ENCODE measurements around the gene SPAG16. TPM values are rescaled to one million over a fixed set of nuclear protein-coding genes. Genes with fewer than 3 reads are reported as not detected.

Gene SPAG16
- total RNA-seq, 1 experiment from 2014 or later: 0.30 TPM

- Histone ChIP-seq H3K4me2 (ENCODE audit: low read length) (no peak overlapping the region), H2AFZ (ENCODE audit: low read depth, low read length, poor library complexity, severe bottlenecking) (no peak overlapping the region), H3K9me2 (ENCODE audit: insufficient read depth) (no peaks in the 10 kb centered on the region), H3K4me1 (ENCODE audit: control insufficient read depth in 1 of 2, insufficient read depth in 2 of 2, low read length in 2 of 2) (no peaks in the 10 kb centered on the region), H3K9me3 (ENCODE audit: control insufficient read depth in 1 of 2, insufficient read depth in 1 of 2, low read depth in 1 of 2, low read length in 2 of 2) (no peaks in the 10 kb centered on the region), H3K79me2 (ENCODE audit: insufficient read depth, low read length) (no peaks in the 10 kb centered on the region), H4K20me1 (ENCODE audit: insufficient read depth) (no peaks in the 10 kb centered on the region), H3K27ac (ENCODE audit: low read depth, low read length) (no peak overlapping the region), H3K27me3 (ENCODE audit: insufficient read depth, low read length) (no peaks in the 10 kb centered on the region), H3K9ac (ENCODE audit: low read length) (no peak overlapping the region), H3K4me3 (replicated peaks in 1 of 2; ENCODE audit: low read depth in 1 of 2, low read length in 2 of 2) (no peak overlapping the region), H3K36me3 (ENCODE audit: control insufficient read depth in 1 of 2, insufficient read depth in 2 of 2, low read length in 2 of 2) (no peaks in the 10 kb centered on the region)
- no TSS peak for BruUV-seq (replicated peaks)
- ATAC-seq: no peak
- ChIA-PET CTCF (no interaction called here), POLR2A (no interaction called here), RAD21 (ENCODE audit: low non-redundant PET in 1 of 2, low total read pairs in 2 of 2, uncharacterized antibody in 2 of 2, unreplicated experiment in 2 of 2) (no interaction called here)
- intact Hi-C loops (cut with micrococcal nuclease): no loop called here
- no peak for DNase-seq (ENCODE audit: low read depth, low spot score)
- no peak for TF ChIP-seq JUND (IDR thresholded peaks at IDR 0.05)
- no peak for TF ChIP-seq RAD21 (IDR thresholded peaks at IDR 0.05; ENCODE audit: low read depth)
- TF ChIP-seq EZH2phosphoT487 (IDR thresholded peaks at IDR 0.05; ENCODE audit: borderline replicate concordance): no peak
- no peak for TF ChIP-seq ELF1 (IDR thresholded peaks at IDR 0.05; ENCODE audit: borderline replicate concordance, low read depth)
- TF ChIP-seq, protein P1, sequence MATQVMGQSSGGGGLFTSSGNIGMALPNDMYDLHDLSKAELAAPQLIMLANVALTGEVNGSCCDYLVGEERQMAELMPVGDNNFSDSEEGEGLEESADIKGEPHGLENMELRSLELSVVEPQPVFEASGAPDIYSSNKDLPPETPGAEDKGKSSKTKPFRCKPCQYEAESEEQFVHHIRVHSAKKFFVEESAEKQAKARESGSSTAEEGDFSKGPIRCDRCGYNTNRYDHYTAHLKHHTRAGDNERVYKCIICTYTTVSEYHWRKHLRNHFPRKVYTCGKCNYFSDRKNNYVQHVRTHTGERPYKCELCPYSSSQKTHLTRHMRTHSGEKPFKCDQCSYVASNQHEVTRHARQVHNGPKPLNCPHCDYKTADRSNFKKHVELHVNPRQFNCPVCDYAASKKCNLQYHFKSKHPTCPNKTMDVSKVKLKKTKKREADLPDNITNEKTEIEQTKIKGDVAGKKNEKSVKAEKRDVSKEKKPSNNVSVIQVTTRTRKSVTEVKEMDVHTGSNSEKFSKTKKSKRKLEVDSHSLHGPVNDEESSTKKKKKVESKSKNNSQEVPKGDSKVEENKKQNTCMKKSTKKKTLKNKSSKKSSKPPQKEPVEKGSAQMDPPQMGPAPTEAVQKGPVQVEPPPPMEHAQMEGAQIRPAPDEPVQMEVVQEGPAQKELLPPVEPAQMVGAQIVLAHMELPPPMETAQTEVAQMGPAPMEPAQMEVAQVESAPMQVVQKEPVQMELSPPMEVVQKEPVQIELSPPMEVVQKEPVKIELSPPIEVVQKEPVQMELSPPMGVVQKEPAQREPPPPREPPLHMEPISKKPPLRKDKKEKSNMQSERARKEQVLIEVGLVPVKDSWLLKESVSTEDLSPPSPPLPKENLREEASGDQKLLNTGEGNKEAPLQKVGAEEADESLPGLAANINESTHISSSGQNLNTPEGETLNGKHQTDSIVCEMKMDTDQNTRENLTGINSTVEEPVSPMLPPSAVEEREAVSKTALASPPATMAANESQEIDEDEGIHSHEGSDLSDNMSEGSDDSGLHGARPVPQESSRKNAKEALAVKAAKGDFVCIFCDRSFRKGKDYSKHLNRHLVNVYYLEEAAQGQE (IDR thresholded peaks at IDR 0.05; ENCODE audit: low read depth): no peak
- TF ChIP-seq ZFX (IDR thresholded peaks at IDR 0.05): no peak
- TF ChIP-seq ATF3 (IDR thresholded peaks at IDR 0.05): no peak
- no peak for TF ChIP-seq SP1 (IDR thresholded peaks at IDR 0.05; ENCODE audit: low read depth)
- TF ChIP-seq EGR1 (IDR thresholded peaks at IDR 0.05; ENCODE audit: low read depth): no peak
- TF ChIP-seq TCF7L2 (IDR thresholded peaks at IDR 0.05; ENCODE audit: borderline replicate concordance, extremely low read depth, insufficient read depth, insufficient read length): no peak
- no peak for TF ChIP-seq ZNF274 (IDR thresholded peaks at IDR 0.05; ENCODE audit: low read depth, low read length)
- TF ChIP-seq, protein P2, sequence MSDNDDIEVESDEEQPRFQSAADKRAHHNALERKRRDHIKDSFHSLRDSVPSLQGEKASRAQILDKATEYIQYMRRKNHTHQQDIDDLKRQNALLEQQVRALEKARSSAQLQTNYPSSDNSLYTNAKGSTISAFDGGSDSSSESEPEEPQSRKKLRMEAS (IDR thresholded peaks at IDR 0.05): no peak
- TF ChIP-seq CTCF (IDR thresholded peaks at IDR 0.05 in 2 of 3, conservative IDR thresholded peaks at IDR 0.05 in 1 of 3; ENCODE audit: borderline replicate concordance in 1 of 3, insufficient read depth in 1 of 3, low read depth in 2 of 3, low read length in 2 of 3): no peak
- TF ChIP-seq SRF (IDR thresholded peaks at IDR 0.05; ENCODE audit: low read depth): no peak
- TF ChIP-seq CBX3 (IDR thresholded peaks at IDR 0.05; ENCODE audit: low read depth): no peak
- TF ChIP-seq SIN3A (IDR thresholded peaks at IDR 0.05; ENCODE audit: low read depth): no peak
- no peak for TF ChIP-seq EZH2 (IDR thresholded peaks at IDR 0.05)
- TF ChIP-seq POLR2A (IDR thresholded peaks at IDR 0.05; ENCODE audit: borderline replicate concordance, extremely low read depth, insufficient read depth, insufficient read length): no peak
Observed at GRCh38 chr2:214108598-214108997, 824.3 kb downstream of the SPAG16 start.
